HG03378 (cell line): ENCODE measurements around the gene SPINT2.
"Not testable (repeated sequence)": the region's sequence is repeated elsewhere in the genome, so short reads cannot be mapped to it uniquely, and the experiment has no call there.

Source experiments
- ATAC-seq: cut with Tn5 transposase; IDR thresholded peaks from one replicate; pipeline ENCODE4 v1.9.1; 2021; ENCODE audit warnings: mild to moderate bottlenecking, moderate library complexity; ENCODE audit not compliant: unreplicated experiment

Gene SPINT2, protein sequence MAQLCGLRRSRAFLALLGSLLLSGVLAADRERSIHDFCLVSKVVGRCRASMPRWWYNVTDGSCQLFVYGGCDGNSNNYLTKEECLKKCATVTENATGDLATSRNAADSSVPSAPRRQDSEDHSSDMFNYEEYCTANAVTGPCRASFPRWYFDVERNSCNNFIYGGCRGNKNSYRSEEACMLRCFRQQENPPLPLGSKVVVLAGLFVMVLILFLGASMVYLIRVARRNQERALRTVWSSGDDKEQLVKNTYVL

DNA sequence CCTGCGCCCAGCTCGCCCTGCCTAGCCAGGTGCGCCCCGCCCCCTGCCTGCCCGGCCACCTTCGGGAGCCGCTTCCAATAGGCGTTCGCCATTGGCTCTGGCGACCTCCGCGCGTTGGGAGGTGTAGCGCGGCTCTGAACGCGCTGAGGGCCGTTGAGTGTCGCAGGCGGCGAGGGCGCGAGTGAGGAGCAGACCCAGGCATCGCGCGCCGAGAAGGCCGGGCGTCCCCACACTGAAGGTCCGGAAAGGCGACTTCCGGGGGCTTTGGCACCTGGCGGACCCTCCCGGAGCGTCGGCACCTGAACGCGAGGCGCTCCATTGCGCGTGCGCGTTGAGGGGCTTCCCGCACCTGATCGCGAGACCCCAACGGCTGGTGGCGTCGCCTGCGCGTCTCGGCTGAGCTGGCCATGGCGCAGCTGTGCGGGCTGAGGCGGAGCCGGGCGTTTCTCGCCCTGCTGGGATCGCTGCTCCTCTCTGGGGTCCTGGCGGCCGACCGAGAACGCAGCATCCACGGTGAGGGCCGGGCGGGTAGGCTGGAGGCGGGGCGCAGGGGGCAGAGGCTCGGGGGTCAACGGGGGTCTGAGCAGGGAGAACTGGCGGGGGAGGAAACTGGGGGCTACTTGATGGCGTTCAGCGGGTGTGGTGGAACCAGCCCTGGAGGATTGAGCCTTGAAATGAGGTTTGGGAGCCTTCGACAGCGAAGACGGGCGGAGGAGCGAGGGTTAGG is at the start of gene SPINT2:
SPINT2 (plus strand) TSS at position 88 of the 727 bp plus-strand sequence; CDS start at position 408, 320 bp downstream.
- ATAC-seq, result no peak

DNA sequence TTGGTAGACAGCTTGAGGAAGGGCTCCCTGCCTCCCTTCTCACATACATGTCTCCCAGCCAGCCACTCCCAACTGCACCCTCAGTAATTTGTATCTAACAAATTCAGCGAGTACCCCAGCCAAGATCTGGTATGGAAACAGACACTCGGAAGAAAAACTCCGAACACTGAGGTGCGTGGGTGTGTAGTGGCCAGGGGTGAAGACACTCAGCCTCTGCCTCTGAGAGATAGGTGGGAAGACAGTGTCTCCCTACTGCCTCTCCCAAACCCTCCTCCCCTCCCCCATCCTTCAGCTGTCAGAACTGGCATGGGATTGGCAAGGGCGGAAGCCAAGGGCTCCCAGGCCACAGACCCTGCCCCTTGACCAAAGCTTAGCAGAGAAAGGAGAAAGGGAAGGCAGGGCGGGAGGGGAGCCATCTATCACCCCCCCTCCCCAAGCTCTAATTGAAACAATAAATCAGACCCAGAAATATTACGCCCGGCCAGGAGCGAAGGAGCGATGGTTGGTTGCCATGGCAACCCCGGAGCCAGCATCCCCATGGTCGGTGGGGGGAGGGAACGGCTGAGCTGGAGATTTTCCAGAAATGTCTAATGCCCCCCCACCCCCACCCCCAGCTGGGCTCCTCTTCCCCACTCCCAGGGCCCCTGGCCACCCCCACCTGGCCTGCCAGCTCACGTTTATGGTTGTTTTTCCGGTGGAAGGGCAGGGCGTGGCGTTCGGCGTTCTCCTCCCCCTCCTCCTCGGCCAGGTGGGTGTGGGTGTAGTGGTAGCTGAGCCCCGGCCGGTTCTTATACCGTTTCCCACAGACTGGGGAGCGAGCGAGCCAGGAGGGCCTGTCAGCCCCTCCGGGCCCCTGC is 47.4 kb upstream of the SPINT2 start:
- ATAC-seq, result no peak

DNA sequence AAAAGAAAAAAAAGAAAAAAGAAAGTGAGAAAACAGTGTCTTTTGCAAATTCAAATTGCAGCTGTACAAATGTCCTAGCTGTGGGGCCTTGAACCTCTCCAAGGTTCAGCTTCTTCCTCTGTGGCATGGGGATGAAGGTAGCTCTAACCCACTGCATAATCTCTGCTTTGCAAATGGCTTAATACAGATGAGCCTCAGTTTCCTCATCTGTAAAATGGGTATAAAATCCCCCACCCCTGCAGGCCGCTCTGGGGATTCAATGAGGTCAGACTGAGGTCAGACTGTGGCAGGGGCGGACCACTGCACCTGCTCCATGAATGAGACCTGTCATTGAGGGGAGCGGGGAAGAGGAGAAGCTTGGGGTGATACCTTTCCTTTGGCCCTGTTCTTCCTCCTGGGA is 46.2 kb upstream of the SPINT2 start:
- ATAC-seq, result no peak

DNA sequence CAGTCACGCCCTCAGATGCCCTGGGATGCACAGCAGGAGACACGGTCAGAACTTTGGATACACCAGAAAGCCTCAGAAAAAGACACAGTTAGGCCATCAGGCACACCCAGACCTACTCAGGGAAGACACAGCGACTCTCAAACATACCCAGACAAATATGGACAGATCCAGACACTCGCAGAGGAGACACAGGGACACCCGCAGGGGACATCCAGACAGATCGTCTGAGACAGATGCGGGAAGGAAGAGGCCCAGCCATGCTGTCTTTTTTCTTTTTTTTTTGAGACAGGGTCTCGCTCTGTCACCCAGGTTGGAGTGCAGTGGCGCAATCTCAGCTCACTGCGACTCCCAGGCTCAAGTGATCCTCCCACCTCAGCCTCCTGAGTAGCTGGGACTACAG is 45.2 kb upstream of the SPINT2 start:
- ATAC-seq, result no peak

DNA sequence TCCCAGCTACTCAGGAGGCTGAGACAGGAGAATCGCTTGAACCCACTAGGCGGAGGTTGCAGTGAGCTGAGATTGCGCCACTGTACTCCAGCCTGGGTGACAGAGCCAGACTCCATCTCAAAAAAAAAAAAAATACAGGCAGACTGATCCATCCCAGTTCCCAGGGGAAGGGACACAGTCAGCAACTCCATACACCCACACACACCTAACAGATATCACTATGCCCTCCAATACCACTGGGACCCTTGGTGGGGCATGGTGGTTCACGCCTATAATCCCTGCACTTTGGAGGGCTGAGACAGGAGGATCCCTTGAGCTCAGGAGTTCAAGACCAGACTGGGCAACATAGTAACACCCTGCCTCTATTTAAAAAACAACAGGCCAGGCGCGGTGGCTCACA is 43.0 kb upstream of the SPINT2 start:
- no peak for ATAC-seq

DNA sequence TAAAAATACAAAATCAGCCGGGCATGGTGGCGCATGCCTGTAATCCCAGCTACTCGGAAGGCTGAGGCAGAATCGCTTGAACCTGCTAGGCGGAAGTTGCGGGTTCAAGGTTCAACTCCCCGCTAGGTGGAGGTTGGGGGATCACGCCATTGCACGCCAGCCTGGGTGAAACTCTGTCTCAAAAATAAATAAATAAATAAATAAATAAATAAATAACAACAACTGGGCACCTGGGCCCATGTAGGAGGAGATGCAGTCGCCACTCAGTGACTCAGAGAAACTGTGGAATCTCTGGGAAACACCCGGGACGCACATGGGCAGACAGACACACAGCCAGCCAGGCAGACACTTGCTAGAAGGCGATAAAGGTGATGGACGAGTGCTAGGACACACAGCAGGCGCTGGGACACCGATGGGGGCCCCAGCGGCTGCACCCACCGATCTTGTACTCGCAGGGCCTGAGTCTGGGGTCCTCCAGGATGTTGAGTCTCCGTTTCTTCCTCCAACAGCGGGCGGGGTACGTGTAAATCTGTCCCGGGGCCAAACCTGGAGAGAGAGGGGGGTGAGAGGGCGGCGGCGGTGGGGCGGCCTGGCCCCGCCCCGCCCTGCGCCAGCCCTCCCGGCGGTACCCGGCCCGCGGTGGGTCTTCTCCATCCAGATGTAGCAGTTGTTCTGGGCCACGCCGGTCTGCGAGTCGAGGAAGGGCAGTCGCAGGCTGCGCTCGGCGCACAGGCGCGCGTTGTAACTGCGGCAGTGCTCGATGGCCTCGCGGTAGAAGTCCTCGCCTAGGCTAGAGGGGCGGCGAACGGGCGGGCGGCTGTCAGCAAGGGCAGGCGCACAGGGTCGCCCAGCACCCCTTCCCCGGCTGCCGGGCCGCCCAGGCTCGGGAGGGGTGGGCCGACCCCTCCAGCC is 42.2 kb upstream of the SPINT2 start:
- no peak for ATAC-seq

DNA sequence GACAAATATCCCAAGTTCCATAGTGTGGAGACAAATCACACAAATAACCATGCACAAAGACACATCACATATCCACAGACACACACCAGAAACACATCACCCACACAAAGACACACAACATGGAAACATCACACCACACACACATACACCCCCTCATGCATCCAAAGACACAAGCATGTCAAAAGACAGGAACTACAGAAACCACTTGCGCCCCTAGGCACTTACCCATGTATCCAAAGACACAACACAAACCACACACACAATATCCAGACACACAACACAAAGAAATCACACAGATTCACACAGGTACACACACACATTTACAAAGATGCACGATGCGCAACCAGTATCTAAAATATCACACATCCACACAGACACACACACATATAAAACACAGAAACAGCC is 41.3 kb upstream of the SPINT2 start:
- ATAC-seq, result no peak

DNA sequence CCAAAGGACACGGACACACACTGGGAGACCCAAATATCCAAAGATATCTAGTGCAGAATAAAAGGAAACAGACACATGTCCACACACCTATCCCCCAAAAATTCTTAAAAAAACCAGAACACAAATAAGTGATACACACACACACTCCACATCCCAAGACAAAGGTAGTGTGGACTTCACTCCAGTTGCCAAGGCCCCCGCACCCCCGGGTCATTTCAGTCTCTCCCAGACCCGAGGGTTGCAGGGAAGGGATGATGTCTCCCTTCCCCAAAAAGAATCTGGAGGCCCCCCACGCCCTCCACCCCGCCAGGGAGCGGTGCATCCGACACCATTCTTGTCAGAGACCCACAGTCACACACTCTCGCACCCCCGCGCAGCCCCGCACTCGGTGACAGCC is 40.8 kb upstream of the SPINT2 start:
- ATAC-seq, result no peak

DNA sequence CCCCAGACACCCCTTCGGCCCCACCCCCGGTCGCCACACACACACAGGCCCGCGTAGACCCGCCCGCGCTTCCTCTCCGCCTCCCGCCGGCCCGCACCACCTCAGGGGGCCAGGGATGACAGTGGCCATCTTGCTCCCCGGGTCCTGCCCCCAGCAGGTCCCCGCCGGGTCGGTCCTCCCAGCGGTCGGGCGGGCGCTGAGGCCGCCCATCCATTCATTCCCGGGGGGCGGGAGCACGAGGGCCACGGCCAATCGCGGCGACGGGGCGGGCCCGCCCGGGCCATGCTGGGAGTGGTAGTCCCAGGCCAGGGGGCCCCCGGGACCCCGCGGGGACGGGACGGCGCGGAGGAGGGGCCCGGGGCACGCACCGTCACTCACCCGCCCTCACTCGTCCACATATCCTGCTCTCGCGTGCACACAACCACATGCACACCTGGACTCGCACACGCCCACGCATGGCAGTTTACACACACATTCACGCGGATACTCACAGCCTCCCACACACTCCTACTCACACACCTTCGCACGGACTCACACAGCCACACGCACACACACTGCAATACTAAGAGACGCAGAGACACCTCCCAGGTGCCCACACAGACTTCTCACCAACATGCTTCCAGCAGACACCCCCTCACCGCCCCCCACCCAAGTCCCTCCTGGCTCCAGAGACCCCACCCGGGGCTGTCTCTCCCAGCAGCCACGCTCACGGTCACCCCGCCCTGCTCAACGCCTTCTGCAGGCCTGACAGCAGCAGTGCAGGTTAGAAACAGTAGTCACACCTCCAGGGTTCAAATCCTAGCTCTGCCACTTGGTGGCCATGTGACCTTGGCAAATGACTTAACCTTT is 40.1 kb upstream of the SPINT2 start, which contains the start of gene DPF1:
DPF1 (minus strand) TSS at position 209 of the 849 bp plus-strand sequence; CDS start at position 129, 80 bp downstream.
- ATAC-seq, result peak; percentile 31

DNA sequence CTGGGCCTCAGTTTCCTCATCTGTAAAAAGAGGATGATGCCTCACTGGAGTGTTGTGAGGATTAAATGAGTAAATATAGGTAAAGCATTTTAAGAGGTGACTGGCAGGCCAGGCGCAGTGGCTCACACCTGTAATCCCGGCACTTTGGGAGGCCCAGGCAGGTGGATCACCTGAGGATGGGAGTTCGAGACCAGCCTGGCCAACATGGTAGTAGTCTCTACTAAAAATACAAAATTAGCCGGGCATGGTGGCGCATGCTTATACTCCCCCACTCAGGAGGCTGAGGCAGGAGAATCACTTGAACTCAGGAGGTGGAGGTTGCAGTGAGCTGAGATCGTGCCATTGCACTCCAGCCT is 39.5 kb upstream of the SPINT2 start:
- ATAC-seq, result not testable (repeated sequence)

DNA sequence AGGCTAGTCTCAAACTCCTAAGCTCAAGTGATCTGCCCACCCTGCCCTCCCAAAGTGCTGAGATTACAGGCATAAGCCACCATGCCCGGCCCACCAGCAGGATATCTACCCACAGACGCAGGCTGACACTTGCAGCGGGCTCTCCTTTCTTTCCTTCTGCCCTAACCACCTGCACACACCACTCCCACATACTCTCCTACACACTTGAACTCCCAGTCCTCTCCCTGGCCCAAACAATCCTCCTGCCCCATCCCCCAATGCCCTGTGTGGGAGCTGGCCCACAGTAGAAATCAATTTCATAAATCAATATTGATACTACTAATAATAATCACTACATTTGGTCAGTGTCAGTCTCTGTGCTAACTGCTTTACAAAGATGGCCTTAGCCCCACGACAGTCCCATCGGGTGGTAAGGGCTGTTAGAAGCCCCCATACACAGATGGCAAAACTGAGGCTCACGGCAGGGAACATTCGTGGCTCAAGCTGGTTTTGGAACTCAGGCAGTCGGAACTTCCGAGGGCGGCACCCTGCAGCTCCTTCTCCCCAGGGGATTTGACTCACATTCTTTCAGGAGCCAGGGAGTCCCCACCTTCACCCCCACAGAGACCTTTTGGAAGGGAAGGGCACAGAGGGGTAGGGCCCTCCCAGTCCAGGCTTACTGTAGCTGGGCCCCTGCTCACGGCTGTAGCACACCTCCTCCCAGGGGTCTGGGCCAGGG is 36.9 kb upstream of the SPINT2 start:
- no peak for ATAC-seq

DNA sequence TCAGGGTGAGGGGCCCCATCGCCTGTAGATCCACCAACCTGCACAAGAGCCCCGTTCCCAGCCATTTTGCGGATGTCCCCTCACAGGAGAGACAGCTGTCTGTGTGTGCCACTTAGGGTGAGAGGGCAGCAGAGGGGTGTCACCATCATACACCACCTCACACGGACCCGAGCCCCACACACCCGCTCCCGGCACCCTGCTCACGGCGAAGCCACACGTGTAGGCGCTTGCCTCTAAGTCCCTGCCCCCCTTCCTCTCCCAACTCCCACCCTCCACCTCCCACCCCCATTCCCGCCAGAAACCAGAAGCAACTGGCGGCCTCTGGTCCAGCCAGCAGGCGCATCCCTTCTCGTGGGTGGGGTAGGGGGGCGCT is 36.4 kb upstream of the SPINT2 start:
- ATAC-seq, result no peak

DNA sequence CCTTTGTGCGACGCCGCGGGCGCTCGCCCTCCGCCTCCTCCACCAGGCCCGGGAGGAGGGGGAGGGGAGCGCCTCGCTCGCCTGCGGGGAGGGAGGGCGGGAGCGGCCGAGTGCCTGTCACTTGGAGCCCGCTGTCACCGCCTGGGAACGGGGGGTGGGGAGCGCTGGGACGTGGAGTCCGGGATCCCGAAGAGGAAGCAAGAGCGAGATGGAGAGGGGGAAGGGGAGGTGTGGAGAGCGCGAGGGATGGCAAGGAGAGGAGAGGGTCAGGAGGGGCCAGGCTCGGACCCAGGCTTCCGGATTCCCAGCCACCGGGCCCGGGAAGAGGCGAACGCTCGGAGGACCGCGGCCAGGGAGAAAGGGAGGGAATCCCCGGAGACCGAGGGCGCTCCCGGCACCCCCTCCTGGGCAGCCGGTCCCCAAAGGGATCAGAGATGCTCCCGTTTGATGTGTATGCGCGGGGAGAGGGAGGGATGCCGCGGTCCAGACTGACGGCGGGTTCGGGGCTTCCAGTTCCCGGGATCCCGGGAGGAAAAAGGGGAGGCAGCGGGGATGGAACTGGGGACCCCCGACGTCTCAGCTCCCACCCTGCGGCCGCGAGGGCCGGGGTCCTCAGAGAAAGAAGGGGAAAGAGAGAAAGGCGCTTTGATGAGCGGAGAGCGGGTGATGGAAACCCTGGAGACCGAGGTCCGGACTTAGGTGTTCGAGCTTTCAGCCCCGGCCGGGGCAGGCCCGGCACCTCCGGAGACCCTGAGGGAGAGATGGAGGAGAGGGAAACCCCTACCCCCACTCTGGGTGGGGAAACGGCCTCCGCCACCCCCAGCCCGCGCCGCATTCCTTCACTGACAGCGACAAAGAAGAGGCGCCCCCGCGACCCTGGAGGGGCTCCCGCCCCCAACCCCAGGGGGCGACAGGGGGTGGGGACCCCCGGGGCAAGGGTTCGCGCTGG is 35.6 kb upstream of the SPINT2 start:
- ATAC-seq, result no peak

DNA sequence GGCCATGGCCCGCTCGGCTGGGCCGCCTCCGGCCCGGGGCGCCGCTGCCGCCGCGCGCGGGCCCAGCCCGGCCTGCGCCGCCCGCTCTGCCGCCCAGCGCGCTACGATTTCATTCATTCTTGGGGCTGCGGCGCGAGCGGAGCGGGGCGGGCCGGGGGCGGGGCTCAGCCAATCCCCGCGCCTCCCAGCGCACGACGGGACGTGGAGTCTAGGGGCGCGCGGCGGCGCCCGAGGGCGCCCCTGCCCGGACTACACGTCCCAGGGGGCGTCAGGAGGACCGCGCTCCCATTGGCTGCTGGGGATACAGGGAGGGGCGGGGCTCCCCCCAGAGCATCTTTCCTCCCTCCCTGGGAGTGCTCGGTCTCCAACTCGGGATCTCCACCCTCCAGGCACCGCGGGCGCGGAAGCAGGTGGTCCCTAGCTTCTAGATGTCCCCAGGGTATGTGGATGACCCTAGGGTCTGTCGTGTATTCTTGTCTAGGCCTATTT is 34.7 kb upstream of the SPINT2 start:
- no peak for ATAC-seq

DNA sequence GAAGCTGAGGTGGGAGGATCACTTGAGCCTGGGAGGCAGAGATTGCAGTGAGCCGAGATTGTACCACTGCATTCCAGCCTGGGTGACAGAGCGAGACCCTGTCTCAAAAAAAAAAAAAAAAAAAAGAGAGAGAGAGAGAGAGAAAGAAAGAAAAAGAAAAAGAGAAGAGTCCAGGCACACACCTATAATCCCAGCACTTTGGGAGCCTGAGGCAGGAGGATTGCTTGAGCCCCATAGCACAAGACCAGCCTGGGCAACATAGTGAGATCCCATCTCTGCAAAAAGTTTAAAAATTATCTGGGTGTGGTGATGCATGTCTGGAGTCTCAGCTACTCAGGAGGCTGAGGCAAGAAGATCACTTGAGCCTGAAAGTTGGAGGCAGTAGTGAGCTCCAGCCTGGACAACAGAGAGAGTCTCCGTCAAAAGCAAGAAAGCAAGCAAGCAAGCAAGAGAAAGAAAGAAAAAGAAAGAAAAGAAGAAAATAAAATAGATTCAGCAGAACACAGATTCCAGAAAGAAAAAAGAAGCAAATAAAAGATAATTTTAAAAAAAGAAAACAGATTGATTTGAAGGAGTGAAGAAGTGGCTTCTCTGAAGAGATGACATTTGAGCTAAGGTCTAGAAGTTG is 33.8 kb upstream of the SPINT2 start:
- not testable (repeated sequence) for ATAC-seq

DNA sequence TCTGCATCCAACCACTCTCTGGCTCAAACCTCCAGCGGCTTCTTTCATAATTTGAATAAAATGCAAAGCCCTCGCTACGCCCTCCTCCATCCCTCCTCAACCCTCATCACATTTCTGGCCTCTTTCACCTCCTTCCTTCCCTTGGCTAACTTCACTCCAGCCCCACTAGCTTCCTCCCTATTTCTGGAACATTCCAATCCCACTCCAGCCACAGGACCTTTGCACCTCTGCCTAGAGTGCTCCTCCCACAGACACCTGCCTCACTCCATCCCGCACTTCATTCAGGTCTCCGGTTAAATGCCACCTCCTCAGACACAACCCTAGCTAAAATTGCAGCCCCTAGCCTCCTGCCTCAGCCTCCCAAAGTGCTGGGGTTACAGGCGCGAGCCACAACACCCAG is 32.5 kb upstream of the SPINT2 start:
- no peak for ATAC-seq

DNA sequence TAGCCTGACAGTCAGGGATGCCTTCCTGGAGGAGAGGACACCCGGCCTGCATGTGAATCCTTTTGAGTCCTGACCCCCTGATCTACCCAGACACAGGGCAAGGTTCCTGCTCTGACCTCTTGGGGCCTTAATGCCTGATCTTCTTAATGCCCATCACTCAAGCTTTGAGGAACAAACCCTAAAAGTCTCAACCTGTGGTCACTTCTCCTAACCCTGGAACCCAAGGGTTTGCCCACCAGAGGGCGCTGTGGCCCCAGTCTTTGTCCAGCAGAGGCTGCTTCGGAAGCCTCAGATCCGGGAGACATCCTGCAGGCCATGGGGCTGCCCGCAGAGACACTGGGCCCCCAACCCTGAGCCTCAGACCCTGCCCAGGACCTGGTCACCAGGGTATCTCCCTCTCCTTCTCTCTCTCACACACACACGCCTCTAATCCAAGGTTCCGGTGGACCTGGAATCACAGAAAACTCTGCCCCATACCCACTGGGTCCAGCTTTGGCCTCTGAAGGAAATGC is 30.6 kb upstream of the SPINT2 start:
- no peak for ATAC-seq
